ENCODE measurements around the gene ARHGEF11. TPM values are rescaled to one million over a fixed set of nuclear protein-coding genes. Genes with fewer than 3 reads are reported as not detected.

Gene ARHGEF11
- polyA plus RNA-seq, 1 donor (not counting 4 experiments of a cell fraction or from before 2014, with no cell fraction given): 8.0 TPM

GRCh38 chr1:157050836-157051235 lies 5.3 kb upstream of the ARHGEF11 start:
- H3K79me2 ChIP-seq (ENCODE audit: control insufficient read depth, insufficient read depth, low read length): no peaks in the 10 kb centered on the region
- no peaks in the 10 kb centered on the region for H3K4me1 ChIP-seq (ENCODE audit: control insufficient read depth, extremely low read depth, insufficient read depth, low read length)
- H3K27me3 ChIP-seq (ENCODE audit: control insufficient read depth, extremely low read depth, insufficient read depth, low read length): peaks cover 5% of the 10 kb centered on the region
- H3K27ac ChIP-seq (ENCODE audit: control insufficient read depth, insufficient read depth, low read length): no peak overlapping the region
- H4K20me1 ChIP-seq (ENCODE audit: control insufficient read depth, extremely low read depth, insufficient read depth, low read length): no peaks in the 10 kb centered on the region
- dilution Hi-C loops (cut with MboI; ENCODE audit: extremely low pct_ligation_motif_present, low sequenced_read_pairs): no loop called here
- H3K9me1 ChIP-seq (ENCODE audit: control insufficient read depth, extremely low read depth, insufficient read depth, low read length): no peaks in the 10 kb centered on the region
- FAIRE-seq (no peak), DNase-seq (ENCODE audit: low read depth, low spot score) (no peak)
- H3K9me3 ChIP-seq (ENCODE audit: control insufficient read depth, low read depth, low read length): no peaks in the 10 kb centered on the region
- no peaks in the 10 kb centered on the region for H3K36me3 ChIP-seq (ENCODE audit: control insufficient read depth in 2 of 2, extremely low read depth in 1 of 2, insufficient read depth in 2 of 2, low read length in 2 of 2)
- no peak overlapping the region for H3K9ac ChIP-seq (ENCODE audit: control insufficient read depth, extremely low read depth, insufficient read depth, low read length)
- no peak overlapping the region for H3K4me3 ChIP-seq (ENCODE audit: control insufficient read depth in 2 of 3, extremely low read depth in 1 of 3, insufficient read depth in 2 of 3, low read depth in 1 of 3, low read length in 3 of 3)
- no peak overlapping the region for H3K4me2 ChIP-seq (ENCODE audit: control insufficient read depth, extremely low read depth, insufficient read depth, low read depth, low read length)
- H2AFZ ChIP-seq (ENCODE audit: control insufficient read depth, low read length): no peak overlapping the region
- no peak for TF ChIP-seq CTCF (optimal IDR thresholded peaks at IDR 0.05 in 1 of 3, IDR thresholded peaks at IDR 0.05 in 1 of 3, conservative IDR thresholded peaks at IDR 0.05 in 1 of 3; ENCODE audit: extremely low read depth in 1 of 3, insufficient read depth in 2 of 3, low read length in 3 of 3)
- TF ChIP-seq EZH2 (IDR thresholded peaks at IDR 0.05; ENCODE audit: low read length): no peak

- H3K4me2 ChIP-seq (ENCODE audit: control insufficient read depth, extremely low read depth, insufficient read depth, low read depth, low read length): no peak overlapping the region
- H3K4me3 ChIP-seq (ENCODE audit: control insufficient read depth in 2 of 3, extremely low read depth in 1 of 3, insufficient read depth in 2 of 3, low read depth in 1 of 3, low read length in 3 of 3): no peak overlapping the region
- TF ChIP-seq EZH2 (IDR thresholded peaks at IDR 0.05; ENCODE audit: low read length): no peak
- no peak for TF ChIP-seq CTCF (optimal IDR thresholded peaks at IDR 0.05 in 1 of 3, IDR thresholded peaks at IDR 0.05 in 1 of 3, conservative IDR thresholded peaks at IDR 0.05 in 1 of 3; ENCODE audit: extremely low read depth in 1 of 3, insufficient read depth in 2 of 3, low read length in 3 of 3)
- no peak overlapping the region for H2AFZ ChIP-seq (ENCODE audit: control insufficient read depth, low read length)
- dilution Hi-C loops (cut with MboI; ENCODE audit: extremely low pct_ligation_motif_present, low sequenced_read_pairs): no loop called here
- H3K9ac ChIP-seq (ENCODE audit: control insufficient read depth, extremely low read depth, insufficient read depth, low read length): no peak overlapping the region
- FAIRE-seq (no peak), DNase-seq (ENCODE audit: low read depth, low spot score) (no peak)
- H3K4me1 ChIP-seq (ENCODE audit: control insufficient read depth, extremely low read depth, insufficient read depth, low read length): peaks cover 18% of the 10 kb centered on the region
- H3K27ac ChIP-seq (ENCODE audit: control insufficient read depth, insufficient read depth, low read length): no peak overlapping the region
- H3K79me2 ChIP-seq (ENCODE audit: control insufficient read depth, insufficient read depth, low read length): peaks cover 22% of the 10 kb centered on the region
- no peaks in the 10 kb centered on the region for H4K20me1 ChIP-seq (ENCODE audit: control insufficient read depth, extremely low read depth, insufficient read depth, low read length)
- peaks cover 2% of the 10 kb centered on the region for H3K9me1 ChIP-seq (ENCODE audit: control insufficient read depth, extremely low read depth, insufficient read depth, low read length)
- peaks cover 0 to 2% of the 10 kb centered on the region in 2 experiments for H3K36me3 ChIP-seq (ENCODE audit: control insufficient read depth in 2 of 2, extremely low read depth in 1 of 2, insufficient read depth in 2 of 2, low read length in 2 of 2)
- H3K27me3 ChIP-seq (ENCODE audit: control insufficient read depth, extremely low read depth, insufficient read depth, low read length): no peaks in the 10 kb centered on the region
- no peaks in the 10 kb centered on the region for H3K9me3 ChIP-seq (ENCODE audit: control insufficient read depth, low read depth, low read length)
Measured at GRCh38 chr1:157047062-157047410, 1.5 kb upstream of the ARHGEF11 start.
